ENCODE results near the gene RRBP1. TPM values are rescaled to one million over a fixed set of nuclear protein-coding genes. Genes with fewer than 3 reads are reported as not detected.

Gene RRBP1
- total RNA-seq, 1 experiment from 2014 or later: 3.7 TPM

- Histone ChIP-seq H3K9ac (ENCODE audit: low read length) (no peak overlapping the region), H3K27ac (ENCODE audit: low read length) (no peak overlapping the region), H3K36me3 (ENCODE audit: insufficient read depth, low read length) (no peaks in the 10 kb centered on the region), H3K4me3 (ENCODE audit: low read length) (no peak overlapping the region), H3K4me1 (ENCODE audit: low read length) (no peaks in the 10 kb centered on the region), H3K27me3 (ENCODE audit: low read length) (no peaks in the 10 kb centered on the region), H3K9me3 (ENCODE audit: low read length) (no peaks in the 10 kb centered on the region; the same call in 1 of the 2 replicates), H3K4me2 (ENCODE audit: low read depth, low read length, poor library complexity, severe bottlenecking) (no peak overlapping the region), H3K79me2 (ENCODE audit: low read length) (no peaks in the 10 kb centered on the region), H4K20me1 (ENCODE audit: insufficient read depth, low read depth, low read length) (no peaks in the 10 kb centered on the region), H3K9me2 (replicated peaks; ENCODE audit: insufficient read depth, low read length) (no peaks in the 10 kb centered on the region), H2AFZ (ENCODE audit: low read length) (no peak overlapping the region)
- DNase-seq: no peak
These were observed 11.5 kb upstream of the RRBP1 start for GRCh38 chr20:17693444-17694001.

DNA sequence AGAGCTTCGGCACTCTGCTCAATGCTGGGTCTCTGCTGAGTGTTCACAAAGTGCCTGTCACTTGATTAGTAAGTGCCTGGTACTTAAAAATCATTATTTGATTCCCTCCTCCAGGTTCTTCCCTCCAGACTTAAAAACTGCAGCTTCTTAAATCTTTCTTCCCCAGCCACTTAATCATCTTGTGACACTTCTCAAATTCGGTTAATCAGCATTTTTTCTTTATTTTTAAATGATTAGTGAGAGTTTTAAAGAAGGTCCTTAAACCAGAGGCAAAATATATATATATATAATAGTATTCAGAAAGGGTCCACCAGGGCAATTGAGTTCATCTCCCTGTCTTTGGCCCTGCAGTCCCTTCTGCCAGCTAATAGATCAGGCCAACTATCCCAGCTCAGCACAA is 9.7 kb upstream of the RRBP1 start:
- Histone ChIP-seq H3K9me2 (replicated peaks; ENCODE audit: insufficient read depth, low read length) (no peaks in the 10 kb centered on the region), H3K9me3 (ENCODE audit: low read length) (no peaks in the 10 kb centered on the region; the same call in 1 of the 2 replicates), H3K27me3 (ENCODE audit: low read length) (no peaks in the 10 kb centered on the region), H3K79me2 (ENCODE audit: low read length) (no peaks in the 10 kb centered on the region), H3K9ac (ENCODE audit: low read length) (no peak overlapping the region), H3K4me2 (ENCODE audit: low read depth, low read length, poor library complexity, severe bottlenecking) (no peak overlapping the region), H3K36me3 (ENCODE audit: insufficient read depth, low read length) (no peaks in the 10 kb centered on the region), H3K4me3 (ENCODE audit: low read length) (no peak overlapping the region), H3K4me1 (ENCODE audit: low read length) (no peaks in the 10 kb centered on the region), H4K20me1 (ENCODE audit: insufficient read depth, low read depth, low read length) (no peaks in the 10 kb centered on the region), H3K27ac (ENCODE audit: low read length) (no peak overlapping the region), H2AFZ (ENCODE audit: low read length) (no peak overlapping the region)
- DNase-seq: no peak

DNA sequence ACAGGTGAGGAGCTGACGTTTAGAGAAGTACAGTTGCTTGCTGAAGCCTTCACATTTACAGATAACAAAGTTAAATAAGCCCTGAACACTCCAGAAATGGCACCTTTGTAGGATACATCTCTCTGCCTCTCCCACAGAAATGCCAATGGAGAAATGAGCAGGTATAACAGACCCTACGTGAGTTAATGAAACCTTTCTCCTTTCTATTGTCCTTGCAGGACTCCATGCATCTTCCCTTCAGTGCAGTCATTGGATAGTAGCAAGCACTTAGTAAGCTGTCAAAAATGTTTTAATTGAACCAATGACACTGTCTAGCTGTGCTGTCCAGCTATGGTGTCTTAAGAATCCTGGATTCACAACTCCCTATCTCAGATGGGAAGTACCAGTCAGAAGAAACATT is 8.1 kb upstream of the RRBP1 start:
- H3K9me3 ChIP-seq (ENCODE audit: low read length): no peaks in the 10 kb centered on the region
- no peaks in the 10 kb centered on the region for H3K36me3 ChIP-seq (ENCODE audit: insufficient read depth, low read length)
- H3K4me1 ChIP-seq (ENCODE audit: low read length): no peaks in the 10 kb centered on the region
- H3K9me2 ChIP-seq (replicated peaks; ENCODE audit: insufficient read depth, low read length): no peaks in the 10 kb centered on the region
- H3K9ac ChIP-seq (ENCODE audit: low read length): no peak overlapping the region
- no peaks in the 10 kb centered on the region for H3K79me2 ChIP-seq (ENCODE audit: low read length)
- no peak overlapping the region for H3K4me3 ChIP-seq (ENCODE audit: low read length)
- DNase-seq: no peak
- no peak overlapping the region for H2AFZ ChIP-seq (ENCODE audit: low read length)
- no peaks in the 10 kb centered on the region for H3K27me3 ChIP-seq (ENCODE audit: low read length)
- H3K27ac ChIP-seq (ENCODE audit: low read length): no peak overlapping the region
- no peak overlapping the region for H3K4me2 ChIP-seq (ENCODE audit: low read depth, low read length, poor library complexity, severe bottlenecking)
- no peaks in the 10 kb centered on the region for H4K20me1 ChIP-seq (ENCODE audit: insufficient read depth, low read depth, low read length)

DNA sequence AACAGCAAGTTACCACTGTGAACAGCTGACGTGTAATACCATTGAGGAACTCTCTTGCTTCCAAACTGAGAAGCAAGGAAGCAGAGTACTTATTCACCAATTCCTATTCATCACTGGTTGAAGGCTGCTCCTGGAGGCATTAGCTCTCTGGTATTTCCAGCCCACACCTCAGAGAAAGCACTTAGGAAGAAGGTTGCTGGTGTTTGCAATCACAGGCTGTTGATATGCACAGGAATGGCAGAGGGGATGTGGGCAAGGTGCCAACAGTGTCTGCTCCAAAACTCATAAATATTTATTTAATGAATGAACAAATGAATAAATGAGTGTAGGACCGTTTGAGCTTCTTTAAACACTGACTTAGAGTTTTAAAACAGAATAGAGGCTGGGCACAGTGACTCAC is 6.9 kb upstream of the RRBP1 start:
- no peaks in the 10 kb centered on the region for H3K4me1 ChIP-seq (ENCODE audit: low read length)
- H3K4me3 ChIP-seq (ENCODE audit: low read length): no peak overlapping the region
- no peaks in the 10 kb centered on the region for H3K79me2 ChIP-seq (ENCODE audit: low read length)
- no peaks in the 10 kb centered on the region for H4K20me1 ChIP-seq (ENCODE audit: insufficient read depth, low read depth, low read length)
- no peaks in the 10 kb centered on the region for H3K27me3 ChIP-seq (ENCODE audit: low read length)
- H3K9me2 ChIP-seq (replicated peaks; ENCODE audit: insufficient read depth, low read length): no peaks in the 10 kb centered on the region
- no peaks in the 10 kb centered on the region for H3K9me3 ChIP-seq (ENCODE audit: low read length)
- H3K36me3 ChIP-seq (ENCODE audit: insufficient read depth, low read length): no peaks in the 10 kb centered on the region
- H3K27ac ChIP-seq (ENCODE audit: low read length): no peak overlapping the region
- H2AFZ ChIP-seq (ENCODE audit: low read length): no peak overlapping the region
- H3K9ac ChIP-seq (ENCODE audit: low read length): no peak overlapping the region
- no peak overlapping the region for H3K4me2 ChIP-seq (ENCODE audit: low read depth, low read length, poor library complexity, severe bottlenecking)
- DNase-seq: no peak

DNA sequence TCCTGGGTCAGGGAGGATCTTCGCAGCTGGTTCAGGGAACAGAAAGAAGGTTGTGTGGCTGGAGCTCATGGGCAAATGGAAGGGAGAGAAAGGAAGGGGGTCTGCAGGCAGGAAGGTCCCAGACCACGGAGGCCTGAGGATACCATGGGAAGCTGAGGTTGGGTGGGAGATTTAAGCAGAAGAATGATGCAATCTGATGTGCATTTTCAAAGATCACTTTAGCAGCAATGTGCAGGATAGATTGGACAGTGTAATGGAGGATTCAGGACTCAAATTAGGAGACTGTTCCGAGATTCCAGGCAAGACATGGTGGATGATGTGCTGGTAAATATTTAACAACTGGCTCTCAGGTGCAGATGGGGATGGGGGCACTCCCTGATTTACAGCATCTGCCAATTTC is 5.8 kb upstream of the RRBP1 start:
- Histone ChIP-seq H3K9me2 (replicated peaks; ENCODE audit: insufficient read depth, low read length) (no peaks in the 10 kb centered on the region), H3K27me3 (ENCODE audit: low read length) (no peaks in the 10 kb centered on the region), H3K4me3 (ENCODE audit: low read length) (no peak overlapping the region), H3K79me2 (ENCODE audit: low read length) (no peaks in the 10 kb centered on the region), H3K9me3 (ENCODE audit: low read length) (no peaks in the 10 kb centered on the region), H3K36me3 (ENCODE audit: insufficient read depth, low read length) (no peaks in the 10 kb centered on the region), H2AFZ (ENCODE audit: low read length) (no peak overlapping the region), H4K20me1 (ENCODE audit: insufficient read depth, low read depth, low read length) (no peaks in the 10 kb centered on the region), H3K9ac (ENCODE audit: low read length) (no peak overlapping the region), H3K4me2 (ENCODE audit: low read depth, low read length, poor library complexity, severe bottlenecking) (no peak overlapping the region), H3K27ac (ENCODE audit: low read length) (no peak overlapping the region), H3K4me1 (ENCODE audit: low read length) (peaks cover under 1% of the 10 kb centered on the region)
- DNase-seq: no peak

GRCh38 chr20:17685168-17685567 is 3.1 kb upstream of the RRBP1 start:
- H3K4me2 ChIP-seq (ENCODE audit: low read depth, low read length, poor library complexity, severe bottlenecking): no peak overlapping the region
- peaks cover 10% of the 10 kb centered on the region for H3K4me1 ChIP-seq (ENCODE audit: low read length)
- no peaks in the 10 kb centered on the region for H3K36me3 ChIP-seq (ENCODE audit: insufficient read depth, low read length)
- no peak overlapping the region for H3K27ac ChIP-seq (ENCODE audit: low read length)
- H3K9me2 ChIP-seq (replicated peaks; ENCODE audit: insufficient read depth, low read length): no peaks in the 10 kb centered on the region
- no peaks in the 10 kb centered on the region for H3K9me3 ChIP-seq (ENCODE audit: low read length)
- no peak for DNase-seq
- no peaks in the 10 kb centered on the region for H3K79me2 ChIP-seq (ENCODE audit: low read length)
- no peaks in the 10 kb centered on the region for H3K27me3 ChIP-seq (ENCODE audit: low read length)
- no peak overlapping the region for H3K9ac ChIP-seq (ENCODE audit: low read length)
- no peak overlapping the region for H3K4me3 ChIP-seq (ENCODE audit: low read length)
- H2AFZ ChIP-seq (ENCODE audit: low read length): no peak overlapping the region
- 0 out of 2 replicates have a peak, but pooled peaks cover 6% of the 10 kb centered on the region for H4K20me1 ChIP-seq (ENCODE audit: insufficient read depth, low read depth, low read length)

GRCh38 chr20:17684077-17684888 is 2.2 kb upstream of the RRBP1 start:
- Histone ChIP-seq H3K4me3 (ENCODE audit: low read length) (no peak overlapping the region), H3K27ac (ENCODE audit: low read length) (no peak overlapping the region), H3K79me2 (ENCODE audit: low read length) (no peaks in the 10 kb centered on the region), H2AFZ (ENCODE audit: low read length) (no peak overlapping the region), H3K36me3 (ENCODE audit: insufficient read depth, low read length) (no peaks in the 10 kb centered on the region), H4K20me1 (ENCODE audit: insufficient read depth, low read depth, low read length) (0 out of 2 replicates have a peak, but pooled peaks cover 8% of the 10 kb centered on the region), H3K9ac (ENCODE audit: low read length) (no peak overlapping the region), H3K9me2 (replicated peaks; ENCODE audit: insufficient read depth, low read length) (no peaks in the 10 kb centered on the region), H3K27me3 (ENCODE audit: low read length) (no peaks in the 10 kb centered on the region), H3K9me3 (ENCODE audit: low read length) (no peaks in the 10 kb centered on the region), H3K4me1 (ENCODE audit: low read length) (peaks cover 10% of the 10 kb centered on the region), H3K4me2 (ENCODE audit: low read depth, low read length, poor library complexity, severe bottlenecking) (no peak overlapping the region)
- DNase-seq: no peak

- H3K9ac ChIP-seq (ENCODE audit: low read length): no peak overlapping the region
- H4K20me1 ChIP-seq (ENCODE audit: insufficient read depth, low read depth, low read length): 0 out of 2 replicates have a peak, but pooled peaks cover 8% of the 10 kb centered on the region
These were observed 1.4 kb upstream of the RRBP1 start for GRCh38 chr20:17683218-17684076.

More at GRCh38 chr20:17683218-17684076, 1.4 kb upstream of the RRBP1 start:
- no peak overlapping the region for H3K27ac ChIP-seq (ENCODE audit: low read length)
- H3K36me3 ChIP-seq (ENCODE audit: insufficient read depth, low read length): no peaks in the 10 kb centered on the region
- no peak overlapping the region for H3K4me3 ChIP-seq (ENCODE audit: low read length)
- no peaks in the 10 kb centered on the region for H3K9me2 ChIP-seq (replicated peaks; ENCODE audit: insufficient read depth, low read length)
- peaks cover 10% of the 10 kb centered on the region for H3K4me1 ChIP-seq (ENCODE audit: low read length)
- no peak for DNase-seq
- H3K4me2 ChIP-seq (ENCODE audit: low read depth, low read length, poor library complexity, severe bottlenecking): no peak overlapping the region
- H3K27me3 ChIP-seq (ENCODE audit: low read length): no peaks in the 10 kb centered on the region
- no peaks in the 10 kb centered on the region for H3K9me3 ChIP-seq (ENCODE audit: low read length)
- no peaks in the 10 kb centered on the region for H3K79me2 ChIP-seq (ENCODE audit: low read length)
- H2AFZ ChIP-seq (ENCODE audit: low read length): no peak overlapping the region

Measured in Karpas-422 (cell line).